CD4-positive, alpha-beta T cell (primary cell): ENCODE measurements around the gene ORC5. TPM values are rescaled to one million over a fixed set of nuclear protein-coding genes. Genes with fewer than 3 reads are reported as not detected.

ENCODE experiments used
- ATAC-seq: fragments of 200-7000 bp; cut with Tn5 transposase; one replicate; pipeline ENCODE4 v1.10.0; 2022; ENCODE audit warnings: mild to moderate bottlenecking; ENCODE audit not compliant: poor library complexity
- CTCF ChIA-PET: fragments of 350-600 bp; sonication (Branson Sonifier 250); formaldehyde crosslinking; loops from one replicate; lab custom pipeline; 2021; ENCODE audit warnings: antibody characterized with exemption, inconsistent platforms; lab: Charles Lee
- POLR2A ChIA-PET: fragments of 350-600 bp; sonication (Branson Sonifier 250); formaldehyde crosslinking; loops from one replicate; lab custom pipeline; 2021; ENCODE audit warnings: antibody characterized with exemption, inconsistent platforms; lab: Charles Lee
- DNase-seq, 14 experiments: peaks; one replicate each; pipeline ENCODE4 v3.0.0-alpha.2; 2013 to 2020; ENCODE audit warnings: mixed read lengths in 2 of 14
- H3K27ac ChIP-seq, 2 donors: one replicate each; pipeline versions ENCODE4 v1.5.1 to v1.7.0; 2013; ENCODE audit warnings: low read length in 2 of 2, low read depth in 1 of 2, mild to moderate bottlenecking in 1 of 2
- H3K27me3 ChIP-seq, 2 experiments: 1 replicate in 1 of 2; 2 replicates in 1 of 2; pipeline versions ENCODE4 v1.6.1 to v1.7.0; 2013; ENCODE audit warnings: low read length in 2 of 2, control low read depth in 1 of 2, mild to moderate bottlenecking in 1 of 2, moderate library complexity in 1 of 2; ENCODE audit not compliant: insufficient read depth in 2 of 2, control insufficient read depth in 1 of 2
- H3K36me3 ChIP-seq: one replicate; pipeline ENCODE4 v1.6.1; 2013; ENCODE audit warnings: low read length, control low read depth; ENCODE audit not compliant: insufficient read depth
- H3K4me1 ChIP-seq: one replicate; pipeline ENCODE4 v1.6.1; 2013; ENCODE audit warnings: low read length, control low read depth; ENCODE audit not compliant: insufficient read depth
- H3K4me3 ChIP-seq: one replicate; pipeline ENCODE4 v1.5.1; 2013; ENCODE audit warnings: mild to moderate bottlenecking, low read length, moderate library complexity
- H3K9me3 ChIP-seq, 2 experiments: 1 replicate in 1 of 2; 2 replicates in 1 of 2; pipeline versions ENCODE4 v1.6.1 to v1.7.0; 2013; ENCODE audit warnings: low read length in 2 of 2, mild to moderate bottlenecking in 2 of 2, control low read depth in 1 of 2, moderate library complexity in 1 of 2; ENCODE audit not compliant: control insufficient read depth in 1 of 2, insufficient read depth in 1 of 2
- H3K27ac Mint-ChIP-seq: one replicate; pipeline ENCODE4 v1.8.0; 2020; ENCODE audit warnings: mixed read lengths
- H3K27me3 Mint-ChIP-seq: one replicate; pipeline ENCODE4 v1.8.0; 2021; ENCODE audit warnings: mixed read lengths
- H3K36me3 Mint-ChIP-seq: one replicate; pipeline ENCODE4 v1.8.0; 2021; ENCODE audit warnings: low read depth, mixed read lengths
- H3K4me1 Mint-ChIP-seq: one replicate; pipeline ENCODE4 v1.8.0; 2021; ENCODE audit warnings: low read depth, mixed read lengths
- H3K4me3 Mint-ChIP-seq: one replicate; pipeline ENCODE4 v1.8.0; 2020; ENCODE audit warnings: mild to moderate bottlenecking, mixed read lengths
- H3K9me3 Mint-ChIP-seq: one replicate; pipeline ENCODE4 v1.8.0; 2020; ENCODE audit warnings: mixed read lengths
- CTCF ChIP-seq: fragments of 200-600 bp; IDR thresholded peaks from one replicate; pipeline ENCODE4 v1.8.0; 2022; ENCODE audit warnings: antibody characterized with exemption, mild to moderate bottlenecking
- intact Hi-C, 2 experiments: fragments of 100-400 bp; cut with DNase I in 1 of 2; cut with micrococcal nuclease in 1 of 2; formaldehyde crosslinking; loops; one replicate each; pipeline versions ENCODE4 v1.15.1 to v1.9.0; 2023 to 2025; cut with DNase I, micrococcal nuclease
- total RNA-seq, 174 experiments: library from RNA in 2 of 174; stranded (reverse) in 2 of 174; gene quantifications; one replicate each; pipeline ENCODE4 v1.2.3 and lab custom pipeline; 2021 to 2026

ORC5 gene
- total RNA-seq, 2 experiments from 2014 or later: 7.7 to 9.3 TPM

GRCh38 chr7:104098890-104099289, 108.9 kb downstream of the ORC5 start:
- Histone ChIP-seq H3K36me3 (no peaks in the 10 kb centered on the region), H3K27me3 (no peaks in the 10 kb centered on the region), H3K4me3 (no peak overlapping the region), H3K27ac (no peak overlapping the region), H3K4me1 (no peaks in the 10 kb centered on the region), H3K9me3 (no peaks in the 10 kb centered on the region)
- Mint-ChIP-seq H3K9me3 (no peaks in the 10 kb centered on the region), H3K36me3 (no peaks in the 10 kb centered on the region), H3K4me3 (no peak overlapping the region), H3K27me3 (peaks cover 16% of the 10 kb centered on the region), H3K4me1 (no peaks in the 10 kb centered on the region), H3K27ac (no peak overlapping the region)
- ChIA-PET CTCF (no interaction called here), POLR2A (no interaction called here)
- DNase-seq (no peak), ATAC-seq (no peak)
- no peak for TF ChIP-seq CTCF
- intact Hi-C loops: no loop called here

DNA sequence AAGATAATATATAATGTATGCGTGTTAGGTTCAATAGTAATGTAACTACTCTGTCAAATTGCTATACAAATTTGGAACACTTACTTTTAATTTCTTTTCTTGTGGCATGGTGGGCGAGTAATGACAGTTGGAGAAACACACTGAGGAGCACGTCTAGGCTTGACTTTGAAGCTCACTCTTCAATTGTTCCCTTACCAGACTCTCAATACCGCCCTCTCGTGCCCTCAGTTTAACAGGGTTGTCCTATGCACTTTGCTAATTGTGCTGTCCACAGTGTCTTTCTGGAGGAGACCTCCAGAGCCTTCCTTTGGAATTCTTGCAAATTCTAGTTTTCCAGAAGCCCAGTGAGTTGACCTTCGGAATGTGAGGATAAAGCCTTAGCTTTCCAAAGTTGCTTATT, 111.1 kb downstream of the ORC5 start:
- no peak for TF ChIP-seq CTCF
- no peak for ATAC-seq
- POLR2A ChIA-PET: no interaction called here
- no peak overlapping the region for H3K4me3 ChIP-seq
- CTCF ChIA-PET: no interaction called here
- no peak for DNase-seq
- intact Hi-C loops: no loop called here
- peaks cover 0 to 2% of the 10 kb centered on the region in 2 experiments for H3K27me3 ChIP-seq
- Mint-ChIP-seq H3K4me3 (no peak overlapping the region), H3K4me1 (no peaks in the 10 kb centered on the region), H3K9me3 (no peaks in the 10 kb centered on the region), H3K27ac (no peak overlapping the region), H3K27me3 (peaks cover 33% of the 10 kb centered on the region), H3K36me3 (no peaks in the 10 kb centered on the region)
- no peak overlapping the region for H3K27ac ChIP-seq
- H3K9me3 ChIP-seq: no peaks in the 10 kb centered on the region
- no peaks in the 10 kb centered on the region for H3K4me1 ChIP-seq
- no peaks in the 10 kb centered on the region for H3K36me3 ChIP-seq

GRCh38 chr7:104093127-104093526, 114.7 kb downstream of the ORC5 start:
- H3K27me3 Mint-ChIP-seq: peaks cover 42% of the 10 kb centered on the region

More at GRCh38 chr7:104093127-104093526, 114.7 kb downstream of the ORC5 start:
- H3K27ac ChIP-seq: no peak overlapping the region
- no peaks in the 10 kb centered on the region for H3K9me3 ChIP-seq
- ATAC-seq: no peak
- H3K27me3 ChIP-seq: peaks cover 0 to 2% of the 10 kb centered on the region in 2 experiments
- no peaks in the 10 kb centered on the region for H3K36me3 ChIP-seq
- ChIA-PET POLR2A (no interaction called here), CTCF (no interaction called here)
- no peaks in the 10 kb centered on the region for H3K9me3 Mint-ChIP-seq
- DNase-seq: no peak
- no peaks in the 10 kb centered on the region for H3K36me3 Mint-ChIP-seq
- TF ChIP-seq CTCF: no peak
- H3K4me1 Mint-ChIP-seq: no peaks in the 10 kb centered on the region
- H3K4me3 Mint-ChIP-seq: no peak overlapping the region
- intact Hi-C loops: no loop called here
- H3K4me3 ChIP-seq: no peak overlapping the region
- H3K4me1 ChIP-seq: no peaks in the 10 kb centered on the region
- no peak overlapping the region for H3K27ac Mint-ChIP-seq
